HS-5 (cell line): ENCODE measurements around the gene C1QTNF12.

Source experiments
- DNase-seq: peaks from one replicate; pipeline ENCODE4 v3.0.0-alpha.2; 2012; ENCODE audit warnings: low read depth

The C1QTNF12 gene

DNA sequence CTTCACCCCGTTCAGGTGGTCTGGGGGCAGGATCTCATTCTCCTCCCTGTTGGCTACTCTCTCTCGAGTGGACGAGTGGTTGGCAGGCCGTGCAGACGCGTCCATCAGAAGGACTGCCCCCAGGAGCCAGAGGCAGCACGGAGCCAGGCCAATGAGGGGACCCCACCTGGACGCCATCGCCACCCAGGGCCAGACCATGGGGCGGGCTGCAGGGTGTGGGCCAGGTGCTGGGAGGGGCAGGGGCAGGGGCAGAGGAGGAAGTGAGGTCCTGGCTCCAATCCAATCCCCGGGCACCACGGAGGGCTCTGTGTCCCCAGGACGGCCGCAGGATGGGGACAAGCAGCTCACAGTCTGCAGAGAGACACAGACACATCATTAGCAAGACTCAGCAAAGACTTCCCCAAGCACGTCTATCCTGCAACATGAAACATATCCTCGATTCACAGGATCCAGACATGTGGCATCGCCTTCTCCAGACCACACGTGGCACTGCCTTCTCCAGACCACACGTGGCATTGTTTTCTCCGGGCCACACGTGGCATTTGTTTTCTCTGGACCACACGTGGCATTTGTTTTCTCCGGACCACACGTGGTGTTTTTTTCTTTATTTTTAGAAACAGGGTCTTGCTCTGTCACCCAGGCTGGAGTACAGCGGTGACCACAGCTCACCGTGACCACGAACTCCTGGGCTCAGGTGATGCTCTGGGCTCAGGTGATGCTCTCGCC, 17.8 kb downstream of the C1QTNF12 start:
- DNase-seq = no peak

GRCh38 chr1:1228187-1228586, 18.3 kb downstream of the C1QTNF12 start:
- no peak for DNase-seq

- no peak for DNase-seq
Observed at GRCh38 chr1:1227386-1227785, 19.1 kb downstream of the C1QTNF12 start.

- no peak for DNase-seq
Observed at GRCh38 chr1:1226566-1227362, 19.8 kb downstream of the C1QTNF12 start.

- no peak for DNase-seq
Observed at GRCh38 chr1:1225913-1226312, 20.6 kb downstream of the C1QTNF12 start.

GRCh38 chr1:1225238-1225845, 21.2 kb downstream of the C1QTNF12 start:
- DNase-seq = no peak

GRCh38 chr1:1223891-1224290, 22.6 kb downstream of the C1QTNF12 start:
- no peak for DNase-seq

- DNase-seq = no peak
Observed at GRCh38 chr1:1223321-1223720, 23.2 kb downstream of the C1QTNF12 start.

DNA sequence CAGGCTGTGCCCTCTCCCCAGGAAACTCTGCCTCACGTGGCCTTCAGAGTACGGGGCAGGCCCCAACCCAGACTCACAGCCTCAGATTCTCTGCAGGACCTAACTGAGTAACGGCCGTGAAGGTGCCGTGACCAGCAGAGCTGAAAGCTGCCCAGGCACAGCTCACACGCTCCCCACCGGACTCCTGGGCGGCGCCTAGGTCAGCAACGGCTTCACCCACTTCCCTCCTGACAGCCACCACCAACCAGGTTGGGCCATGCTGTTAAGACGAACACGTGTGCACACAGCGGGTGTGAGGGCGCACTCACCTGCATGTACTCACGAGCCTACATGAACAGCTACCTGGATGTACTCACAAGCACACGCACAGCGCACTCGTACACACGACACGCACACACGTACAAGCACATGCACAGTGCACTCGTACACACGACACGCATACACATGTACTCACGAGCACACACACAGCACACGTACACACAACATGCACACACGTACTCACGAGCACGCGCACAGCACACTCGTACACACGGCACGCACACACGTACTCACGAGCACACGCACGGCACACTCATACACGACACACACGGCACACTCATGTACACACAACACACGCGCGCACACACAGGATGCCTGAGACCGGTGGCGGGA, 23.8 kb downstream of the C1QTNF12 start:
- no peak for DNase-seq

DNA sequence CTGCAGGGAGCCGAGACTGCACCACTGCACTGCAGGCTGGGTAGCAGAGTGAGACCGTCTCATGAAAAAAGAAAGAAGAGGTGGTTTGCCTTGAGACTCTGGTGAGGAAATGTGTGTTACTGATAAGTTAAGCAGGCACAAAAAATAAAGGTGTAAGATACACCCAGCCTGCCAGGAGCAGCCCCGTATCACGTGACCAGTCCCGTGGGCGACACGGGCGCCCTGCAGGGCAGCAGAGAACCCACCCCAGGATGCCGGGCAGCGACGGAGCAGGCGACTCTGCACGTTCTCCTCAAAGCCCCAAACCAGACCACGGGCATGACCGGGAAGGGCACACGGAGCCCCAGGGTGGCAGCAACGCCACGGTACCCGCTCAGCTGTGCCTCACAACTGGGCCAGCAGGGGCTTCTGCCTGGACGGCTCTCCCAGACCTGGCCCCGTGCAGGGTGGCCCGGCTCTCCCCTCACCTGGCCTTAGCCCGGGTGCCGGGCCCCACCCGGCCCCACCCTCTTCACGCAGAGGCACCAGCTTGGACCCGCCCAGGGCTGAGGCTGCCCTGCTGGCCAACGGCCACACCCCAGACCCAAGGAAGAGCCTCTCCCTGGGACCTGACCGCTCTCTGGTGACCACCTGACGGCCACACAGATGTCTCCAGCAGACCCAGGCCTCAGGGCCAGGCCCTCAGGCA, 24.5 kb downstream of the C1QTNF12 start:
- DNase-seq = no peak

GRCh38 chr1:1220197-1220596, 26.3 kb downstream of the C1QTNF12 start:
- DNase-seq = no peak

- DNase-seq = no peak
Observed at GRCh38 chr1:1219341-1219740, 27.2 kb downstream of the C1QTNF12 start.

DNA sequence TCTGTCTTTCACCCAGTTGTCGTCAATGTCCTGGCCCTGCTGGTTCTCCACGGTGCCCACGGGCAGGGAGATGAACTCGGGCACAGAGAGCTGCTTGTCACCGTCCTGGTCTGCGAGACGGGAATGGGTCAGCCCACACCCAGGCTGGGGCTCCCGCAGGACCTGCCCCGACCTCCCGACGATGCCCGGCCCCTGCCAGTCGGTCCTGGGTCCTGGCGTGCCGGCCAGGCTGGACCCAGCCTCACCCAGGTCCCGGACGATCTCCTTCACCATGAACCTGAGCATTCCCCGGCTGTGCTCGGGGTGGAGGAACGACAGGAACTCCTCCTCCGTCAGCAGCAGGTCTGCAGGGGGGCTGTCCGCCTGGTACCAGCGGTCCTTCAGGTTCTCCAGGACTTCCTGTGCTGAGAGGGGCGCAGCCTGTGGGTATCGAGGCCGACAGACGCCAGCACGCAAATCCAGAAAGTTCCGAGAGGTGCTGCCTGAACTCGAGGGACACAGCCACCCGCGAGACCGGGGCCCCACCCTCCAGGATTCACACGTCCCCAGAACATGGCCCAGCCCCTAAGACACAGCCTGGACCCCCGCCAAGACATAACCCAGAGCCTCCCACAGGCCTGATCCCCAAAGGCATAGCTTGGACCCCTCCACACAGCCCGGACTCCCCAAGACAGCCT, 27.9 kb downstream of the C1QTNF12 start:
- DNase-seq = no peak

GRCh38 chr1:1217621-1218523, 28.6 kb downstream of the C1QTNF12 start:
- DNase-seq = no peak

DNA sequence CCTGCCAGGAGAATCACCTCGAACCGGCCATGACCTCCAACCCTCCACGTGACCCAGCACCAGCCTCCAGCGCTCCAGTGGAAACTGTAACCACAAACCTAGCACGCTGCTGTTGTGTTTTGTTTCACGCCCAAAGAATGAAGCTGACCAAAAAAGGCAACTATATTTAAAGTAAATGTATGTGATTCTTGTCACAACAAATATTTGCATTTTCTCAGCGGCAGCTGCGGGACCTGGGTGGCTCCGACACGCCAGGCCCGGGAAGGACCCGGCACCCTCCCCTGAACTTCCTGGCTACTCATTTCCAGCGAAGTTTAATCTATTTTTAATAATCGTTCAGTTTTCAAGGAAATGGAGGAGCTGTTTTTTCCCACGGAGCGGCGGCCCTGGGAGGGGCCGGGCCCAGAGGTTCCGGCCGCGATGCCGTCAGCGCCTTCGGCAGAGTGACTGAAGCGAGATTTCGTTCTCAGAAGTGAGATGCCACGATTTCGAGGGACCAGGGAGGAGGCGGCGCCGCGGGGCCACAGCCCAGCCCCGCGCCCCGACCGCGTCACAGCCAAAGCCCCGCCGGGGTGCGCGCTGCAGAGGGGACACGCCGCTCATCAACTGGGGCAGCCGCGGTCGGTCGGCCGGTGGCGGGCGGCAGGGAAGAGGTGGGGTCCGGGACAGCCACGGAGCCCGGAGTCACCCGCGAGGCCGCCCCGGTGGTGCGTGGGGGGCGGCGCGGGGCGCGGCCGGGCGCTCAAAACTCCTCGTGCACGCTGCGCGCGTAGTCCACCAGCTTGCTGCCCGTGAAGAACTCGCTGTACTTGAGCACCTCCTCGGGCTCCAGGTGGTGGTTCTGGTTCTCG, 29.5 kb downstream of the C1QTNF12 start:
- DNase-seq = no peak

DNA sequence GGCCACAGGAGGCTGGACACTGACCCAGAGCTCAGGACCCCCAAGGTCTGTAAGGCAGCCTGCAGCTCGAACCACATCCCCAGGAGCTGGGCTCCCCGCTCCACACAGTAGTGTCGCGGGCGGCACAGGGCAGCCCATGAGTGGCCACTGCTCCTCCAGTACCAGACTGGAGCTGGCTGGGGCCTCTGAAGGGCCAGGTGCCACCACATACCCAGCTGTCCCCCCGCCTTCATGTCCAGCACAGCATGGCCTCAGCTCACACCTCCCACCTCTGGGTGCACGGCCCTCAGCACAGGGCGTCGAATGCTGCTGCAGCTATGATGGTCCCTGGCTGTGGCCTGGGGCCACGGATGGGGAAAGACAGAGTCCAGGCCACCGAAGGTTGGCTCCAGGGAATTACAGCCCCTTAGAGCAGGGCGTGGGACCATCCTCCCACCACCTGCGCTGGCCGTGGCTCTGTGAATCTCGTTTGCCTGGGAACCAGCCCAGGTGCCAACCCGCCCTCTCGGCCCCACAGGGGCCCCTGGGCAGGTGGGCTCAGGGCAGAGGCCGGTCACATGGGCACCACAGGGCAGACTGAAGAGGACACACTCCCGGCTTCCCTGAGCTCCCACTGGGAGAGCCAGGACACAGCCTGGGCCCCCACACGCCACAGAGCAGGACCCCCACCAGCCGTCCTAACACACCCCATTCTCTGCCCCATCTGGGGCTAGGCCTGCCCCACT, 30.5 kb downstream of the C1QTNF12 start:
- no peak for DNase-seq

- no peak for DNase-seq
Observed at GRCh38 chr1:1215080-1215676, 31.3 kb downstream of the C1QTNF12 start.
